GM19023 (cell line): ENCODE data around the gene SLC12A4.
"Not testable (repeated sequence)": the region's sequence is repeated elsewhere in the genome, so short reads cannot be mapped to it uniquely, and the experiment has no call there.

Experiments
- ATAC-seq: cut with Tn5 transposase; IDR thresholded peaks from one replicate; pipeline ENCODE4 v1.9.1; 2021; ENCODE audit warnings: mild to moderate bottlenecking, moderate library complexity; ENCODE audit not compliant: unreplicated experiment

The SLC12A4 gene

DNA sequence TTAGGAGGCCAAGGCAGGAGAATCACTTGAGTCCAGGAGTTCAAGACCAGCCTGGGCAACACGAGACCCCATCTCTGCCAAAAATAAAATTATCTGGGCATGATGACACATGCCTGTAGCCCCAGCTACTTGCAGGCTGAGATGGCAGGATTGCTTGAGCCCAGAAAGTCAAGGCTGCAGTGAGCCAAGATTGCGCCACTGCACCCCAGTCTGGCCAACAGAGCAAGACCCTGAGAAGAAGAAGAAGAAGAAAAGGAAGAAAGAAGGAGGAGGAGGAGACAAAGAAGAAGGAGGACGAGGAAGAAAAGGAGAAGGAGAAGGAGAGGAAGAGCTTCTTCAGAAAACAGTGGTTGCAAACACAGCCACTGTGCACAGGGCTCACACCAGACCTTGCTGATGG is 20.2 kb upstream of the SLC12A4 start:
- no peak for ATAC-seq

DNA sequence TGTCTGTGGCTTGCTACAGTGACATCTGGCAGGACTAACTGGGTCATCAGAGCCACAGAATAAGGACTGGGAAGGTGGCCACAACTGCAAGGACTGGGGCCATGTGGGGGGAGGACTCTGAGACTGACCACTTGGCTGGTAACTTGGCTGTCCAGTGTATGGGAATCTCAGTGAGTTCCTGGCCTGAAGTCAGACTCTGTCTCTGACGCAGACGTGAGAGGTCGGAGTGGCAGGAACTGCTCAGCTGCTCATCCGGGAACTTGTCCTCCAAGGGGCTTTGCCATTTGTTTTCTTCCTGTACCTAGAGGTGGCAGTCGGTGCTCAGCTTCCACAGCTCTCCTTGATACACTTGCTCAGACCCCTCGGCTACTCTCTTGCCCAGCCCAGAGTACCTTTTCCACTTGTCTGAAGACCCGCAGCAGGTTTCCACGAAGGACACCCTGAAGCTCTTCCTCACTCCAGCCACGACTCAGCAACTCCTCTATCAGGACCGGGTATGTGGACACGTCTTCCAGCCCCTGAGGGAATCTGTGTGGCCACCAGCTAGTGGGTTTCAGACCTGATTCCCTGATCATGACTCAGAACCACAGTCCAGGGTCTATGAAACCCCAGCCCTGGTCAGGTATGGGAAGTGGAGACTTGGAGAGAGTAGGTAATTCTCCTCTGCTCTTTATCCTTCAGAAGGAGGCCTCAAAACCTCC is 19.2 kb upstream of the SLC12A4 start:
- no peak for ATAC-seq

DNA sequence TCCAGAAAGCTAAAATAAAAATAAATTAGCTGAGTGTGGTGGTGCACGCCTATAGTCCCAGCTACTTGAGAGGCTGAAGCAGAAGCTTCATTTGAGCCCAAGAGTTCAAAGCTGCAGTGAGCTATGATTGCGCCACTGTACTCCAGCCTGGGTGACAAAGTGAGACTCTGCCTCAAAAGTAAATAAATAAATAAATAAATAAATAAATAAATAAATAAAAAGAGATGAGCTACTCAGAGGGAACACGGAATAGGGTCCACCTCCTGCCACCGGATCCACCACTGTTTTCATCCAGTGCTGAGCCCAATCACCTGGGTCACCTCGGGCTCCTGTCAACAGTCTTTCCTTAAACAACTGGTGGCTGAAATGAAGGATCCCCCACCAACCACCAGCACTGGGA is 18.5 kb upstream of the SLC12A4 start:
- ATAC-seq: no peak

DNA sequence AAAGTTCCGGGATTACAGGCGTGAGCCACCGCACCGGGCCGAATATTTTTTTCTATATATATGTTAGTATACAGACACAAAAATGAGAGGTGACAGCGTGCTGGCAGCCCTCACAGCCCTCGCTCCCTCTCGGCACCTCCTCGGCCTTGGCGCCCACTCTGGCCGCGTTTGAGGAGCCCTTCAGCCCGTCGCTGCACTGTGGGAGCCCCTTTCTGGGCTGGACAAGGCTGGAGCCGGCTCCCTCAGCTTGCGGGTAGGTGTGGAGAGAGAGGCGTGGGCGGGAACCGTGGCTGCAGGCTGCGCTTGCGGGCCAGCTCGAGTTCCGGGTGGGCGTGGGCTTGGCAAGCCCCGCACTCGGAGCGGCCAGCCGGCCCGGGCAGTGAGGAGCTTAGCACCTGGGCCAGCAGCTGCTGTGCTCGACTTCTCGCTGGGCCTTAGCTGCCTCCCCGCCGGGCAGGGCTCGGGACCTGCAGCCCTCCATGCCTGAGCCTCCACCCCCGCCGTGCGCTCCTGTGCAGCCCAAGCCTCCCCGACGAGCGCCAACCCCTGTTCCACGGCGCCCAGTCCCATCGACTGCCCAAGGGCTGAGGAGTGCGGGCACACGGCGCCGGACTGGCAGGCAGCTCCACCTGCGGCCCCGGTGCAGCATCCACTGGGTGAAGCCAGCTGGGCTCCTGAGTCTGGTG is 13.7 kb upstream of the SLC12A4 start:
- no peak for ATAC-seq

DNA sequence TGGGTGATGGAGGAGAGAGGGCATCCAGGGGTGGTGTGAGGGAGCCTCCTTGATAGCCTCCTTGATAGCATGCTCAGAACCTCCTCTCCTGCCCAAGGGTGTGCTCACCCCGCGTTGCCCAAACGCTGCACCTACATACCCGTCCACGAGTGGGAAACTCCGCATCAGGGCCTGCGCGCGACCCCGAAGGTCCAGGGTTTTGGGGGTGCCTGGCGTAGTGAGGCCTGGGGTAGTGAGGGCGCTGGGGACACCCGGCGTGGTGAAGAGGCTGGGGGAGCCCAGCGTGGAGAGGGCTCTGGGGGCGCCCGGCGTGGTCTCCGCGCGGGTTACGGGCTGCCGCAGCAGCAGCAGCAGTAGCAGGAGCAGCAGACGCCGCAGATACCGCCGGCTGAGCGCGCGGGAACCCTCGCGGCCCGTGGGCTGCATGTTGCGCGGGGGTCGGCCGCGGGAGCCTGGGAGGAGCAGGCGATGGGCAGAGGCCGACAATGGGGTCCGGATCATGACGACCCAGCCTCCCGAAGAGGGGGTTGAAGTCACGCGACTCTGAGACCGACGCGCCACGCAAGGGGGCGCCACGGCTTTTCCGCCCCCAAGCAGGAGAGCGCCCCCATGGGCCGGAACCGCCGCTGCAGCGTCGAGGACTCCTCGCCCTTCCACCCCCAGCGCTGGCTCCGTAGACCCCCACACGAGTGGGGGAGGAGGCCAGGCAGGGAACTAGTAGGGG is 11.7 kb upstream of the SLC12A4 start, which contains the start of gene DPEP3:
Gene DPEP3 (minus strand): TSS at position 545 of the 724 bp plus-strand sequence. CDS start 119 bp downstream, at position 426.
- ATAC-seq: no peak

DNA sequence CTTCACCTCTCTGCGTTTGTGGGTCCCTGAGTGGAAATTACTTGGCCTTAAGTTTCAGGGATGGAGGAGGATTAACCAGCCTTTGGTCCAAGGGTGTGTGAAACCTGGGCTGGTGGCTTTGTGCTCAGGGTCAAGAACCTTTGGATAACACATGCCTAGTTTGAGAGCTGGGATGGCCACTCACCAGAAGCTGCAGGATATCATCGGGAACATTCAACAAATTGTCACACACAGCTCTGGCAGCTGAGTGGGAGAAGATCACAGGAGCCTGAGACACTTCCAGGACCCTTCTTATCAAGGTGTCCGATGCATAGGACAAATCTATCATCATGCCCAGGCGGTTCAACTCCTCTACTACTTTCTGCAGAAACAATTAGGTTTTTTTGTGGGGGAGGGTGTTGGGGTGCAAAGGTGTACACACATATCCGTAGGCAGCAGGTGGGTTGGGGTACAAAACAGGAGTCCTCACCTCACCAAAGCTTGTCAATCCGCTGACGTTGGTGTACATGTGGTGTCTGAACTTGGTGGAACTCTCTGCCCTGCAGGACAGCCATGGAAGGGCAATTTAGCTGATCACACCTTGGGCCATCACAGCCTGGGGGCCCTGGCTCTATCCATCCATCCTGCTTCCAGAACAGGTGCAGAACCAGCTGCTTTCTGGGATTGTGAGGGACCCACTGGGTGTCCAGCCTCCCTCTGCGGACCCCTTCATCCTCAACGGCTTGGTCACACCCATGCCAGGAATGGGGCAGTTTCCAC is 9.2 kb upstream of the SLC12A4 start:
- no peak for ATAC-seq

DNA sequence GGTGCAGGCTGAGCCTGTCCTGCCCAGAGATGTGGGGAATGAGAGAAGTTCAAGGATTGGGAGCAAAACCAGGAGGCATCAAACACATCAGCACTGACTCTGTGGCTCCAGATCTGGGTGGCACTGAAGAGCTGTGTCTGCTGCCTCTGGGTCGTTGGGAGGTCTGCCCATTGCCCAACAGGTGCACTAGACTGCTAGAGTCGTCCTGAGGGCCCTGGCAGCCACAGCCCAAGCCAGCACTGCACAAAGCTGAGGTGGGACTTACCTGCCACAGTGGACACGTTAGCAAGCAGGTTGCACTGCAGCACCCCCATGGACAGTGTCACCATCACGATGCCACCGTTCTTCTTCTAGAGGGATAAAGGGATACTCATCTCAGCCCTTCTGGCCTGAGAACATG is 8.6 kb upstream of the SLC12A4 start:
- ATAC-seq: no peak

DNA sequence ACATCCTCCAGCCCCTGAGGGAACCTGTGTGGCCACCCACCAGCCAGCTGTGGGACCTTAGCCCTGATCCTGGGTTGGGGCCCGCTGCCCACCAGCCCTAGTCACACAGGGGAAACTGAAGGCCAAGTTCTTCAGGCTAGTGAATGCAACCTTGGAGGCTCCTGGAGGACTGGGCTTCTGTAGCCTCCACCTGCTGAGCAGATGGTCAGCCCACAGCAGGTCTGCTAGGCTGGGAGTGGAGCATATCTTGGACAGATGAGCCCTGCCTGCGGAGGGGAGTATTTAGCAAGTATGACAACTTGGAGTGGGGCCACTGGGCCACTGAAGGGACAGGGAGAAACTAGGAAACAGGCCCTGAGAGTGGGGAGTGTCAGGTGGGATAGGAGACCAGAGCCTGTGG is 7.8 kb upstream of the SLC12A4 start:
- no peak for ATAC-seq

DNA sequence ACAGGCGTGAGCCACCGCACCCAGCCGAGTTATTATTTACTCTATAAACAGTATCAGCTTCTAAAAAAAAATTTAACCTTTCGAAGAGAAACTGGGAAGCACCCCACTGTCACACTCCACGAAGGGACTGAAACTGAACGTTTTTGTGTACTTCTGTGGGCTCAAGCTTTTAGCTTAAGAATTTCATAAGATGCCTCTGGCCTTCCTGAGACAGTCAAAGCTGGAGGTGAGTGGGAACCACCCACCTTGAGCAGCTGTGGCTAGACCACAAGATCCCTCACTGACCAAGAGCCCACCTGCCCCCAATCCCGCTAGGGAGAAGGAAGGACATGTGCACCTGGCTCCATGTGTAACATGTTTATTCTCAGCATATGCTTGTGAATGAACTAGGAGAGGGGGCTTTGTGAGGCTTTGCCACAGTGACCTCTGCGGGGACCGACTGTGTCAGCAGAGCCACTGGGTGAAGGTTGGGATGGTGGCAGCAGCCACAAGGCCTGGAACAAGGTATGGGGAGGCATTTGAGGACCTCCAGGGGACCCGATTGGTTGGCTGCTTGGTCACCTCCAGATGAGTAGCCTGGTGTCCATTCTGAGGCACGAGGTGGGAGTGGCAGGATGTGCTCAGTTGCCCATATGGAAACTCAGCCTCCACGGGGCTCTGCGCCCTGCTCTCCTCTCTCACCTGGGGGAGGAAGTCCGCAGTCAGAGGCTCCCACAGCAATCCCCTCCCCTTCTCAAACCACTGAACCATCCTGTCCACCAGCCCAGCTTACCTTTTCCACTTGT is 7.1 kb upstream of the SLC12A4 start:
- no peak for ATAC-seq

DNA sequence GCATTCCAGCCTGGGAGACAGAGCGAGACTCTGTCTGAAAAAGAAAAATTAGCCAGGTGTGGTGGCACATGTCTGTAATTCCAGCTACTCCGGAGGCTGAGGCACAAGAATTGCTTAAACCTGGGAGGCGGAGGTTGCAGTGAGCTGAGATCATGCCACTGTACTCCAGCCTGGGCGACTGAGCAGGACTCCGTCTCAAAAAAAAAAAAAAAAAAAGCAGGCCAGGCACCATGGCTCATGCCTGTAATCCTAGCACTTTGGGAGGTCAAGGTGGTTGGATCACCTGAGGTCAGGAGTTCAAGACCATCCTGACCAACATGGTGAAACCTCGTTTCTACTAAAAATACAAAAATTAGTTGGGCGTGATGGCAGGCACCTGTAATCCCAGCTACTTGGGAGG is 3.8 kb upstream of the SLC12A4 start:
- ATAC-seq: not testable (repeated sequence)

DNA sequence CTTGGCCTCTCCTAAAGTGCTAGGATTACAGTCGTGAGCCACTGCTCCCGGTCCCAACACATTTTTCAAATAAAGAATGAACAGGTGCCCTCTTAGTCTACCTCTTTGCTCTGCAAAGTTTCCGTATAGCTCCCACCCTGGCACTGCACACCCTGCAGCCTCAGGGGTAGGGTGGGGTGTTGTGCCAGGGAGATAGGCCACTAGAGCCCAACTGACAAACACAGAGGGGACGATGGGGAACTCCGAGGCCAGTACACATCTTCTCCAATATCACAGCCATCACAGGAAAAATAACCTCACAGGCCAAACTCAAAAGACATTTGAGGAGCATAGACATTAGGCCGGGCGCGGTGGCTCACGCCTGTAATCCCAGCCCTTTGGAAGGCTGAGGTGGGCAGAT is 2.7 kb upstream of the SLC12A4 start:
- no peak for ATAC-seq

DNA sequence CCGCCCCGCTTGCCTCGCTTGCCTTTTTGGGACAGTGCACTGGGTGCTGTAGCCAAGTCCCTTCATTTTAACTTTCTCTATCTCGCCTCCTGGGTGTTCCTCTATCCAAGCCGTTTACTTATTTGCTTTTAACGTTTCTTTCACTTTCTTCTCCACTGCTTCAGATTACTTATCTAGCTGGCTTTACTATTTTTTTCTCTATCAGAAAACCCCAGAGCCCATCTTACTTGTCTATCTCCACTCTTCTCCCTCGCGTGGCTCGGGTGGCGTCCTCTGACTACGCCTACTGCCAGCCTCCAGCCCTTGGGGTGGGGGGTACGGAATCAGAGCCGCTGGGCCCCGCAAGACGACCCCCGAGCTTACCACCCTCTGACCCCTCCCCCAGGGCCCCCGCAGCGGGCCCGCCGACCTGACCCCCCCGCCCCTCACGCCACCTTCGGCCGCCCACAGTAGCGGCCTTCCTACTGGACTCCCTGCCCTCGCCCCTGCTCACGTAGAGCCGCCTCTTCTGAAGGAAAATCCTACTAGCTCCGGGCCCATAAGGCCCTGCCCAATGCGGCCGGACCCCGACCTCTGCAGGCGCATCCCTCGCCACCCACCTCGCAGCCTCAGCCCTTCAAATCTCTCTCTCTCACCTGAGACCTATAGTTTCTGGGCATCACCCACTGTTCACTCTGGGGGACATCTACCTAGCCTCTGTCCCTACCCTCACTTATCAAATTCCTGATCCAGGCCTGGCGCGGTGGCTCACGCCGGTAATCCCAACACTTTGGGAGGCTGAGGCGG is 1.0 kb upstream of the SLC12A4 start:
- no peak for ATAC-seq

DNA sequence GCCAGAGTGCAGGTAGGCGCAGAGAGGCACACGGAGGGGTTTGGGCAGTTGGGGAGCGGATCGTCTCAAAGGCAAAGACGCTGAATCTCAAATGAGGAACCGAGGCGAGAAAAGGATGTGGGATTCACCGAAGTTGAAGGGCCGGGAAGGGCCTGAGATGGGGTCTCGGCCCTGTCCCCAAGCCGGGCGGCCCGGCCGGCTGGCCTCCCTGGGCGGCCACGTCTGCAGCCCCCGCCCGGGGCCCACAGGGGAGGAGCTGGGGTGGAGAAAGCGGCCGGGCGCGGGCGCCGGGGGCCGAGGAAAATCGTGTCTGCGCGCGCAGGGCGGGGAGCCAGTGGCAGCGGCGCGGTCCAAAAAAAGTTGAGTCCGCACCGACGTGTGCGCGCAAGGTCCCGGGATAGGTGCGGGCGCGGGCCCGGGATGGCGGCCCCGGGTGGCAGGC is 458 bp downstream of the SLC12A4 start:
- peak; percentile 25 for ATAC-seq

DNA sequence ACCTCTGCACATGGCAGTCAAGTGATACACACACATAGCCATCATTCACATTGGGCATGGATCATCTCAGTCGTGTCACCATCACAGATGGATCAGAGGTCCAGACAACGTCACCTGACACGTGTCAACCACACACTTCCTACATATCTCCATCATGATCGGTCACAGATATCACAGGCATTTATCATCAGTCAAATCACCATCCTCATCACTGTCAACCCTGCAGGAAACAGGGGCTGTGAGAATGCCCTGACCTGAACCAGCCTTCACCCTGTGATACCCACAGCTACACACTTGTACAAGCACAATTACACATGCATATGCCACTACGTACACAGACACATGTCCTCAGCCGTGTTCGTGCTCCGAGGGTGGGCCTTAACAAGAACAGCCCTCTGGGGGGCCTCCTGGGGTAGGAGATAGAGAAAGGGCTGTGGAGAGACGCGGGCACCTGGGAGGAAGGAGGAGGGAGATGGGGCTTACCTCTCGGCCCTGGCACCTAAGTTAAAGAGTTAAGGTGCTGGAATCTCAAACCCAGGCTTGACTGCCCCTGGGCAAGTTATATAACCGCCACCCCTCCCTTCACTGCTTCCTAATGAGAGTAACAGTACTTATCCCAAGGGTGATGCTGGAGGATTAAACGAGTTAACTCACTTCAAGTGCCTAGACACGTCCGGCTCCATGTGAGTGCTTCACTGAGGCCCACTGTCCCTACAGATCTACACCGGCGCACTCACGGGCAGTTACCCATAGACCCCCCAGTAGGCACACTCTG is 1.1 kb downstream of the SLC12A4 start:
- ATAC-seq: no peak

DNA sequence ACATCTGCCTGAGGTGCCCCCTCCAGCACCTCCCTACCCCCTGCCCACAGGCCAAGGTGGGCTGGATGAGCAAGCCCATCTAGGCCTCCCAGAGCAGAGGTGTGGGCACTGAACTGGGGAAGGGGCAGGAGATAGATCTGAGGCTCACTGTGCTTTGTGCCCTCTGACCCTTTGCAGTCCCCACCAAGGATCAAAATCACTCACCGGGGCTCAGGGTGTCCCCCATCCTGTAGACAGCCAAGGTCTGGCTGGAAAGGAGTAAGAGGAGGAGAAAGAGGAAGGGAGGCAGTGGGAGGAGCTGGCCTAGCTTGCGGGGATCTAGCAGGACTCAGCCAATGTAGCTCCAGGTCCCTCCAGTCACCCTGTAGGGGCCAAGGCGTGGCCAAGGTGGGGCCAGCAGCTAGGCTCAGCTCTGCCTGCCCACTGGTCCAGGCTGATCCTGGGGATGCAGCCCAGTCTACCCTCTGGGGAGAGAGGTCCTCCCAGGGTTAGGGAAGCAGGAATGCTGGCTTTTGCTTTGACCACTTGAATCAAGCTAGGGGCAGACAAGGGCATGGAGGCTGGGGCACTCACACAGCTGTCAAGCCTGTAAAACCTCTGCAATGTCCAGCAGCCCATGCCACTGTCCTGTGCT is 1.8 kb downstream of the SLC12A4 start:
- no peak for ATAC-seq

DNA sequence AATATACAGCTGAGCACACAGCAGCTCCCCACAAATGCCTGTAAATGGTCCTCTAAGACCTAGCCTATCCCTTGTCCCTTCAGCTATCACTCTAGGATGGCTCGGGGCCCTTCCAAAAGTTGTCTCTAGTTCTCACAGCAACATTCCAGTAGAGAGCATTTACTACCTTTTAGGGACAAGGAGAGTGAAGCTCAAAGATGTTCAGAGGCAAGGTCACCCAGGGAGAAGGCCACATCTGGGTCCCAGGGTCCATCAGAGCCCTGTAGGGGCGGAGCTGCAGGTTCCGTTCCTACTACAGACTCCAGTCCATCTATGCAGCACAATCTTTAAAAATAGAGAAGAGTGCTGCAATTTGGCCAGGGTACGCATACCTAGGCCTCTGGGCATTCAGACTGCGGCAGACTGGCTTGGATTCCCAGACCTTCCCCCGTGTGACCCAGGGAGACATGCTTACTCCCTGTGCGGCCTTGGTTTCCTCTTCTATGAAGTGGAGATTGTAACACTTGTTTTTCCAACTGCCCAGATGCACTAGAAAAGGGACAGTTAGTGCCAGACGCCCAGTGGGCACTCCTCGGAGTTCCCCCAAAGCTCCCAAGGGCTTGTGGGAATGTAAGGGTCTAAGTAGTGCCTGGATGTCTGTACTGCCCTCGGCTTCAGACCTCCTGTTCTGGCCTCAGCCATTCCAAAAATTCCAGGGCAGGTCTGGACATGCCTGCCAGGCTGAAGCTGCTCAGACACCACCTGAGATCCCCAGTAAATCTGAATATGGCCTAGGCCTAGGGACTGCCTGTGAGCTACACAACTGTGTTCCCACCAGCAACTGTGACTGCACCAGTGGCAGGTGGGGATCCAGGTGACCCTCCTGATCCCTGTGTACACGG is 2.5 kb downstream of the SLC12A4 start:
- ATAC-seq: no peak

DNA sequence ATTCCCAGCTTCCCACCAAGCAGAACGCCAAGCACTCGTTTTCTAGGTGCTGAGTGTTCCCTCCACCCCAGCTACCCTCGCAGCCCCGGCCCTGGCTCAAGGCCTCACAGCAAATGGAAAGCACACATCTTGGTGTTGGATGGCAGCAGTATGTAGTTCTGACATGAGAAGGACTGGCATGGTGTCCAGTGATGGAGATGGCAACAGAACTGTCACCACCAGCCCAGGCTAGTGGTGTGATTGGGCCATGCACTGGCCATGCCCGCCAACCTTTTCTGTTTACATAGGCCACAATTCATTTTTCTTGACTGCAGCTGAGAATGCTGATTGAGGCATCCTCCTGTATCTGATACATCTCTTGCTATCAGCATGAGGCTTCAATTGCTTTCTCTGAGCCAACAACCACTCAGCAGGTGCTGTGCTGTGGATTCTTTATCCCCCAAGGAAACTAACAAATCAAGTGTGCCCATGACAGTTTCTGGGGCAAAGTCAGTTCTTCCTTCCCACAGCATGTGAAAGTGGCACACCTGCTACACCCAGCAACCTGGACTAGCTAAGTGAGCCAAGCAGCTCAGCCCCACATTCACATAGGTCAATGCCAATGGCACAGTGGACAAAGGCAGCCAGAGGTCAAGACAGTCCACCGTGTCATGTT is 3.8 kb downstream of the SLC12A4 start:
- ATAC-seq: no peak
